Endodermal cell (in vitro differentiated cells): ENCODE data around the gene DMP1. TPM values are rescaled to one million over a fixed set of nuclear protein-coding genes. Genes with fewer than 3 reads are reported as not detected.

Experiments used
- DNase-seq: peaks from one replicate; pipeline ENCODE4 v3.0.0-alpha.2; 2017
- H3K27ac ChIP-seq: 2 replicates; pipeline ENCODE4 v1.5.1; 2013; ENCODE audit warnings: mild to moderate bottlenecking, low read depth, low read length, moderate library complexity
- H3K27me3 ChIP-seq: 2 replicates; pipeline ENCODE4 v1.6.1; 2013; ENCODE audit warnings: mild to moderate bottlenecking, low read length, moderate library complexity; ENCODE audit not compliant: insufficient read depth, control insufficient read depth, poor library complexity, severe bottlenecking
- H3K36me3 ChIP-seq: 2 replicates; pipeline ENCODE4 v1.7.0; 2013; ENCODE audit warnings: mild to moderate bottlenecking, low read length, moderate library complexity; ENCODE audit not compliant: control insufficient read depth, insufficient read depth
- H3K4me1 ChIP-seq: one replicate; pipeline ENCODE4 v1.7.0; 2013; ENCODE audit warnings: low read length; ENCODE audit not compliant: control insufficient read depth, insufficient read depth
- H3K4me3 ChIP-seq: 2 replicates; pipeline ENCODE4 v1.5.1; 2013; ENCODE audit warnings: mild to moderate bottlenecking, low read length, moderate library complexity
- H3K9ac ChIP-seq: 2 replicates; pipeline ENCODE4 v1.6.1; 2013; ENCODE audit warnings: mild to moderate bottlenecking, low read length, moderate library complexity; ENCODE audit not compliant: poor library complexity, severe bottlenecking; ENCODE audit errors: extremely low read depth
- H3K9me3 ChIP-seq: 2 replicates; pipeline ENCODE4 v1.6.1; 2013; ENCODE audit warnings: mild to moderate bottlenecking, low read length, moderate library complexity; ENCODE audit not compliant: control insufficient read depth
- H3K27ac Mint-ChIP-seq: 2 replicates; pipeline ENCODE4 v1.8.0; 2020; ENCODE audit warnings: mixed read lengths
- H3K27me3 Mint-ChIP-seq: 2 replicates; pipeline ENCODE4 v1.8.0; 2021; ENCODE audit warnings: mild to moderate bottlenecking, mixed read lengths; ENCODE audit not compliant: insufficient read depth
- H3K36me3 Mint-ChIP-seq: 2 replicates; pipeline ENCODE4 v1.8.0; 2020; ENCODE audit warnings: low read depth, mixed read lengths
- H3K4me1 Mint-ChIP-seq: 2 replicates; pipeline ENCODE4 v1.8.0; 2020; ENCODE audit warnings: mixed read lengths
- H3K4me3 Mint-ChIP-seq: 2 replicates; pipeline ENCODE4 v1.8.0; 2020; ENCODE audit warnings: mild to moderate bottlenecking, moderate library complexity, mixed read lengths
- H3K9me3 Mint-ChIP-seq: 2 replicates; pipeline ENCODE4 v1.8.0; 2020; ENCODE audit warnings: mild to moderate bottlenecking, mixed read lengths
- whole genome bisulfite sequencing, 2 experiments: methylation state at CpG; one replicate each; pipeline versions ENCODE4 v1.1.5 to v1.1.7; 2013; ENCODE audit warnings: missing lambda C conversion rate in 2 of 2, mixed read lengths in 1 of 2; ENCODE audit not compliant: insufficient coverage in 1 of 2, insufficient read length in 1 of 2; 5-methylcytosine and 5-hydroxymethylcytosine counted together
- total RNA-seq, 2 donors: library from RNA; stranded (reverse); fragmentation: NEBNext Ultra II Directional in 1 of 2; extraction: Animal tissue kit (Norgen Biotek cat#: 25700) in 1 of 2; gene quantifications; 2 replicates in 1 of 2; 3 replicates in 1 of 2; pipeline ENCODE4 v1.2.1, GENCODE V29; 2021
- TF ChIP-seq, protein P1 (sequence below): fragments of 200-600 bp; sonication (generic); conservative IDR thresholded peaks from 2 replicates; pipeline ENCODE4 v1.5.0; 2021; ENCODE audit warnings: antibody characterized with exemption, mild to moderate bottlenecking

Gene DMP1
- total RNA-seq, 2 donors from 2014 or later: 0.09 TPM; not detected in 1

DNA sequence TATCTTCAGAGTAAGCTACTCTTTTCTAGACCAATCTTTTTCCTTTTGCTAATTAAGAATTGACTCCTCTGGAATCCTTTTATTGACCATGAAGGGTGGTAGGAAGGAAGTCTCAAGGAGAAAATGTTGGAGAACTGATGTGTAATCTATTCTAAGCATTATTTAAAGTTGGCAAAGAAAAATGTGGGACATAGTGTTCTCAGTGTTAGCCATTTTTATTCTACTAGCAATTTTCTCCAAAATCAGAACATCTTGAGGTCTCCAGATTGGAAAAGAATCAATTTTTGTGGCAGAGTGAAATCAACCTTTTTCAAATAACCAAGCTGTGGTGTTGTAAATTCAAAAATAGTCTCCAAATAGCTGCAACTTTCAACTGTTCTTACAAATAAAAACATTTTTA is 18.4 kb upstream of the DMP1 start:
- H3K27me3 Mint-ChIP-seq: no peaks in the 10 kb centered on the region
- no peak overlapping the region for H3K4me3 Mint-ChIP-seq
- no peaks in the 10 kb centered on the region for H3K4me1 ChIP-seq

DNA sequence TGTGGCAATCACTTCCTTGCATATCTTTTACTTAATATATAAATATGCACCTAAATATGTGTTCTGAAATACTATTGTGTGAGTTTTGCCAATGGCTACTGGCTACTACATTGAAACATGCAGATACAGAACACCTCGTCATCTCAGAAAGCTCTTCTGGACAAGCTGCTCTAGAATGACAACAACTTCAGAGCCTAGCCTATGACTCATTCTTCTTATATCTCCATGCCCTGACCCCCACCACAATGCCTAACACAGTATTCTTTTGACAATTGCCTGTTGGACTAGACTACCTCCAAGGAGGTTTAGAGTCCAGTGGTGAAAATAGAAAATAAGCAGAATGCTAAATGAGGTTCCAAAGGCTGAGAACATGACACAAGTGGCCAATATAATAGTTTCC is 17.6 kb upstream of the DMP1 start:
- H3K27ac Mint-ChIP-seq: no peak overlapping the region
- no peaks in the 10 kb centered on the region for H3K36me3 ChIP-seq
- 96 to 100% methylated on average over 1 of the region's 1 CpG for WGBS, 2 experiments

More for the DNA sequence above, 18.4 kb upstream of the DMP1 start:
- Histone ChIP-seq H3K27ac (no peak overlapping the region), H3K9me3 (peaks cover 5% of the 10 kb centered on the region), H3K36me3 (no peaks in the 10 kb centered on the region), H3K9ac (no peak overlapping the region), H3K27me3 (no peaks in the 10 kb centered on the region), H3K4me3 (no peak overlapping the region)
- Mint-ChIP-seq H3K36me3 (no peaks in the 10 kb centered on the region), H3K9me3 (peaks cover 3% of the 10 kb centered on the region), H3K4me1 (no peaks in the 10 kb centered on the region), H3K27ac (no peak overlapping the region)
- no peak for DNase-seq
- TF ChIP-seq, protein P1, sequence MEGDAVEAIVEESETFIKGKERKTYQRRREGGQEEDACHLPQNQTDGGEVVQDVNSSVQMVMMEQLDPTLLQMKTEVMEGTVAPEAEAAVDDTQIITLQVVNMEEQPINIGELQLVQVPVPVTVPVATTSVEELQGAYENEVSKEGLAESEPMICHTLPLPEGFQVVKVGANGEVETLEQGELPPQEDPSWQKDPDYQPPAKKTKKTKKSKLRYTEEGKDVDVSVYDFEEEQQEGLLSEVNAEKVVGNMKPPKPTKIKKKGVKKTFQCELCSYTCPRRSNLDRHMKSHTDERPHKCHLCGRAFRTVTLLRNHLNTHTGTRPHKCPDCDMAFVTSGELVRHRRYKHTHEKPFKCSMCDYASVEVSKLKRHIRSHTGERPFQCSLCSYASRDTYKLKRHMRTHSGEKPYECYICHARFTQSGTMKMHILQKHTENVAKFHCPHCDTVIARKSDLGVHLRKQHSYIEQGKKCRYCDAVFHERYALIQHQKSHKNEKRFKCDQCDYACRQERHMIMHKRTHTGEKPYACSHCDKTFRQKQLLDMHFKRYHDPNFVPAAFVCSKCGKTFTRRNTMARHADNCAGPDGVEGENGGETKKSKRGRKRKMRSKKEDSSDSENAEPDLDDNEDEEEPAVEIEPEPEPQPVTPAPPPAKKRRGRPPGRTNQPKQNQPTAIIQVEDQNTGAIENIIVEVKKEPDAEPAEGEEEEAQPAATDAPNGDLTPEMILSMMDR: no peak

DNA sequence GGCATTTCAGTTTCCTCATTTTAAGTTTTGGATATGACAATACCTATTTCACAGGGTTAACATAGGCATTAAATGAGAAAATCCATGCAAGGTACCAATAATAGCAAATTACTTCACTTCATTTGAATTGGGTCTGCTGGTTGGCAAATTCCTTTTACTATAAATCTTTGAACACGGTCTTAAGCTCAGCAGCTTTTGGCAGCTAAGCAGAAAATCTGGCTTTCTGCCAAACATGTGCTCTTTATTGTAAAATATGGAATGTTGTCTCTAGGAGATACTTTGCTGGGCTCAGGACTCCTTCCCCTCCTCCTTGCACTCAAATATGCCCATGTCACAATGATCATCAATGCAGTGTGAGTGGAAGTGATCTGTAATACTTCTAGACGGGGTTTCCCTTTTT is 16.8 kb upstream of the DMP1 start:
- H3K4me1 Mint-ChIP-seq: no peaks in the 10 kb centered on the region
- Histone ChIP-seq H3K4me3 (no peak overlapping the region), H3K27me3 (no peaks in the 10 kb centered on the region), H3K9me3 (peaks cover 5% of the 10 kb centered on the region), H3K4me1 (no peaks in the 10 kb centered on the region), H3K27ac (no peak overlapping the region), H3K9ac (no peak overlapping the region), H3K36me3 (no peaks in the 10 kb centered on the region)
- no peak for DNase-seq
- peaks cover 3% of the 10 kb centered on the region for H3K9me3 Mint-ChIP-seq
- H3K4me3 Mint-ChIP-seq: no peak overlapping the region
- no peaks in the 10 kb centered on the region for H3K36me3 Mint-ChIP-seq
- H3K27ac Mint-ChIP-seq: no peak overlapping the region
- no peaks in the 10 kb centered on the region for H3K27me3 Mint-ChIP-seq
- TF ChIP-seq, protein P1: no peak
- WGBS, 2 experiments: 95% methylated on average over 1 of the region's 2 CpGs; no CpG with 5 or more reads in 1 of the 2 experiments

More for the DNA sequence above, 17.6 kb upstream of the DMP1 start:
- Mint-ChIP-seq H3K27me3 (no peaks in the 10 kb centered on the region), H3K4me3 (no peak overlapping the region), H3K4me1 (no peaks in the 10 kb centered on the region), H3K9me3 (peaks cover 3% of the 10 kb centered on the region), H3K36me3 (no peaks in the 10 kb centered on the region)
- H3K4me1 ChIP-seq: no peaks in the 10 kb centered on the region
- DNase-seq: no peak
- H3K9ac ChIP-seq: no peak overlapping the region
- H3K4me3 ChIP-seq: no peak overlapping the region
- no peak overlapping the region for H3K27ac ChIP-seq
- peaks cover 5% of the 10 kb centered on the region for H3K9me3 ChIP-seq
- TF ChIP-seq, protein P1: no peak
- no peaks in the 10 kb centered on the region for H3K27me3 ChIP-seq
